NCI-H2196 treated with DMSO at 0.1 percent for 48 hours (cell line): ENCODE results near the gene ZMIZ1.
"Not testable (repeated sequence)": the region's sequence is repeated elsewhere in the genome, so short reads cannot be mapped to it uniquely, and the experiment has no call there.

Experiments used
- DNase-seq: peaks from one replicate; lab custom pipeline; 2025; ENCODE audit not compliant: unreplicated experiment; lab: John Stamatoyannopoulos, UW

The ZMIZ1 gene

DNA sequence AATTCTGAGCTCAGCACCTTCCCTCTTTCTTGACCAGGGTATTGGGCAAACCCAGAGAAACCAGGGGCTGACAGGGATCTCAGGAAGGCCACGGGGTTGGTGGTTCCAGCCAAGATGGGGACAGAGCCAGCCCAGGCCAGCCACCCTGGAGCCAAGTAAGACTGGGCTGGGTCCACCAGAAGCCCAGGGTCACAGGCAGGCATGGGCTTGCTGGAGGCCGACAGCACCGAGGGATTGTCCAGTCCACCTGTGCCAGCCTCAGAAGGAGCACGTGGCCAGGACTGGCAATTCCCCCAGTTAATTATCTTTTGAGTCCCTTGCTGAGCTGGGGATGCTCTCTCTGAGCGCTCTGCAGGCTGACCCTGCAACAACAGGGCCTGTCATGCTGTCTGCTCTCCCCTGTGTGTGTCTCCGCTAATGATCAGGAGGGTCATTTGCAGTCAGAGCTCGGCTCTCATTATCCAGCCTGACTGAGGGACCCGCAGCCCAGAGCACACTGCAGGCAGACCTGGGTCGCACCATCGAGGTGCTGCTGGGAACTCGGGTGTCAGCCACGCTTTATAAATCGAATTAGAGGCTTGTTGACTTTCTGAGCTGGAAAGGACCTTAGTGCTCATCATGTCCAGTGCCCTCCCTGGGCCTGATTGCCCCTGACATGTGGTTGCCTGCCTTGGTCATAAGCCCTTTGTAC is 209.0 kb downstream of the ZMIZ1 start:
- no peak for DNase-seq

GRCh38 chr10:79279047-79279446 is 210.3 kb downstream of the ZMIZ1 start:
- DNase-seq = not testable (repeated sequence)

GRCh38 chr10:79280956-79281355 is 212.2 kb downstream of the ZMIZ1 start:
- no peak for DNase-seq

DNA sequence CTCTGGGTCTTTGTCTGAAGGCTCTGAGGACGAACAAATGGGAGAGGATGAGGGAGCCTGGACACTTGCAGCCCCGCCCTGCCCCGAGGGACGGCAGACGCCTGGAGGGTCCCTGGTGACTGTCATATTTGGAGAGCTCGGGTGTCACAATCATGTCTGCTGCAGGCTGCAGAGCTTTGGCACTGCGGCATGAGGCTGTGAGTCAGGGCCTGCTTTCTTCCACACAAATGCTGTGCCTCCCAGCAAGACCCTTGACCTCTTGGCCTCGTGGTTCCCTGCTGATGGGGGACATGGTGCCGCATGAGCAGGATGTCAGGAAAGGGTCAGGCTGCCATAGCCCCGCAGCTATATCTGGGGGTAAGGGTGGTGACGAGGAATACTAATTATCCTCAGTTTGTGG is 213.6 kb downstream of the ZMIZ1 start:
- no peak for DNase-seq

DNA sequence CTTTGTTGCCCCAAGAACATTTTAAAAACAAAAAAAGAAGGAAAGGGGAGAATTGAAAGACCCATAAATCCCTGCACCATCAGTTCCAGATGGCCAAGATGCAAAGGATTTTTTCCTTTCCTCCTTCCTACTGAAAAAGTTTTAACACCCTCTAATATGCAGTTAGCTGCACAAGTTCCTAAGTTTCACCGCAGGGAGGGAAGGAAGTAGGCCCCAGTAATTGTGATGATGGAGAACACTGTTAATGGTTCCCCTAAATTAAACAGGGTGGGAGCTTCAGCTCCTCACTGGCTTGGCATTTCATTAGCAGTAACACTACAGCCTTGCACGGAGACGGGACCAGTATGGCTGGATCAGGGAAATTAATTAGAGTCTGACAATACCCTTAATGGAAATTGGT is 214.8 kb downstream of the ZMIZ1 start:
- no peak for DNase-seq

GRCh38 chr10:79284158-79284871 is 215.5 kb downstream of the ZMIZ1 start:
- DNase-seq = no peak

GRCh38 chr10:79285315-79286197 is 216.8 kb downstream of the ZMIZ1 start:
- DNase-seq = no peak

DNA sequence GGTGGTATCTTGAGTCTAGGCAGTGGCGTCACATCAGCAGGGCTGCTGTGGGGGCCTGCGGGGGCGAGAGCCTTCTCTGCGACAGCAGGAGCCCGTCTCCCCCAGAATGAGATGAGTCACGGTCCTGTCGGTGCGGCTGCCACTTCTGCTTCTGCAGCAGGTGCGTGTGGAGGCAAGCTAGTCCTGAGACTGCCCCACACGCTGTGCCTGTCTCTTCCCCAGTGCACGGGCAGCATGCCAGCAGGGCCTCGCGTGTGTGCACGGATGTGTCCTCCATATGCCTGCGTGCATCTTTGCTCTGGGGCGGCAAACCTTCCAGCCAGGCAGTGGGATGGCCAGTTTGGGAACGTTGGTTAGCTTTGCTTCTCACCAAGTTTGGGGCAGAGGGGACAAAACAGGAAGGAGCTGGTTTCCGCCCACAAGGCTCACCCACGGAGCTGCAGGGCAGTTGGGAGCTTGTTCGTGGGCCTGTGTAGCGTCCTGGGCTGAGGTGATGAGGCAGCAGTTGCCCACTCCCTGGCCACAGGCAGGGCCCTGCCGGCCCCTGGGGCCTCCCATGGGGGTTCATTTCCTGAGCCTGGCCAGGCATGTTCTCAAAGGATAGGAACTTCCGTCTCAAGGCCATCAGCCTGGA is 217.7 kb downstream of the ZMIZ1 start:
- no peak for DNase-seq

DNA sequence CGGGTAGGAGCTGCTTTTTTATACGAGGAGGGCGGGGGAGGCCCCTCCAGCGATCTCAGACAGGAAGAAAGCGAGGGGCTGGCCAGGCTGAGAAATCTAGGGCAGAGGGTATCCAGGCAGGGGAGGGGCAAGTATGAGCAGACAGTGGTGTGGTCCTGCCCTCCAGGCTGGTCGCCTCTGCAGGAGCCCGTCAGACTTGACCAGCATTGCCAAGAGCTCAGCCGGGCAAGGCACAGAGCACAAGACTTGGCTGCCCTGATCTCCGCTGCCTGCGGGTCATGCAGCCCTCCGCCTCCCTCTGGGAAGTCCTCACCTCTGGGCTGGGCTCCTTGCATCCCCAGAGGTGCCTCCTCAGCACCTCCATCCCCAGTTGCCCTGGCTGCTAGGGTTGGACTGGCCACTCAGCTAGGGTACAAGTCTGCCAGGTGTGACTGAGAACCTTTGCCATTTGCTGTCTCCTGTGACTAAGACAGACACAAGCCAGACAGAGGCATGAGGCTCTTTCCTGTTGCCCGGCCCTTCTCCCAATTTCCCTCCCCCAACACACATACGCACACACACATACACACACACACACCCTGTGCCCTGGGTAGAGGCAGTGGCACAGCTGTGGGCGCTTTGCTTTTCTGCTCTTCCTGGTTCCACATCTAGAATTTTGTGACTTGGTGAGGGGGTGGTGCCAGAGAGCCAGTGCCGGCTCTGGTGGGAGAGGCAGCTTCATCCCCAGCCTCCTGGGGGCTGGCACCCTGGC is 219.4 kb downstream of the ZMIZ1 start:
- DNase-seq = no peak

DNA sequence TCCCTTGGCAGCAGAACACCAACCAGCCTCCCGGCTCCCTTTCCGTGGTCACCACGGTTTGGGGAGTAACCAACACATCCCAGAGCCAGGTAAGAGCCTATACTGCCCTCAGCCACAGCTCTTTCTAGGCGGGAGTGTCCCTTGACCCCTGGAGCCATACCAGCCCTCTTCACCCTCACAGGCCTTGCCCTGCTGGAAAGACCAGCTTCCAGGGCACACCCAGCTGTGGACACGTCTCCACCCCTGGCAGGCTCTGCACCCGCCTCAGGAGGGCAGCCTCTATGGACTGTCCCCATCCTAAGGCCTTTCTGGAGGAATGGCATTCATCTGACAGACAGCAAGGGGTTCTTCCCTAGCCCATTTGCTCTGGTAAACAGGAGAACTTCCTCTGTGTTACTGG is 221.0 kb downstream of the ZMIZ1 start:
- no peak for DNase-seq

DNA sequence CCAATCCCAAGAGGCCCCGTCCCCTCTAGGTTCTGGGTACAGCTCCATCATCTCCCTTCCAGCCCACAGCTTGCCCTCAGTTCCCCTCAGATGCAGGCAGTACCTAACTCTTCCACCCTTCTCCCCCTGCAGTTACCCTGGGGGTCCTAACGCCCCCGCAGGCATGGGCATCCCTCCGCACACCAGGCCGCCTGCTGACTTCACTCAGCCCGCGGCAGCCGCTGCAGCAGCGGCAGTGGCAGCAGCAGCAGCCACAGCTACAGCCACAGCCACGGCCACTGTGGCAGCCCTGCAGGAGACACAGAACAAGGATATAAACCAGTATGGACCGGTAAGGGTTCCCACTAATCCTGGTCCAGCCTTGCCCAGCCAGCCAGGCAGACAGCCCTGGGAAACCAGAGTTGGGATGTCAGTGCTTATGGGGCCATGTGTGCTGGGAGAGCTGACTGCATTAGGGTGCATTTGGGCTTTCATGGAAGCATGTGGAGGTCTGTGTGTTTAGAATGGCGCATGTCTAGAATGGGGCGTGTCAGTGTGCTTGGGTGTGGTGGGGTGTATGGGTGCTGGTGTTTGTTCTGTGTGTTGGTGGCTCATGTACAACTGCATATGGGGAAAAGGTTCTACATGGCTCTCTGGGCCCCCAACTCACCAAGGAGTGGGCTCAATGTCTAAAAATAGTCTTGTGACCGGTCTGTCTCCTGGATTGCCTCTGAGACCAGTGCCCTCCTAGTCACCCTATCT is 223.4 kb downstream of the ZMIZ1 start:
- DNase-seq = no peak

- DNase-seq = no peak
These were observed 224.4 kb downstream of the ZMIZ1 start for GRCh38 chr10:79292891-79293746.

DNA sequence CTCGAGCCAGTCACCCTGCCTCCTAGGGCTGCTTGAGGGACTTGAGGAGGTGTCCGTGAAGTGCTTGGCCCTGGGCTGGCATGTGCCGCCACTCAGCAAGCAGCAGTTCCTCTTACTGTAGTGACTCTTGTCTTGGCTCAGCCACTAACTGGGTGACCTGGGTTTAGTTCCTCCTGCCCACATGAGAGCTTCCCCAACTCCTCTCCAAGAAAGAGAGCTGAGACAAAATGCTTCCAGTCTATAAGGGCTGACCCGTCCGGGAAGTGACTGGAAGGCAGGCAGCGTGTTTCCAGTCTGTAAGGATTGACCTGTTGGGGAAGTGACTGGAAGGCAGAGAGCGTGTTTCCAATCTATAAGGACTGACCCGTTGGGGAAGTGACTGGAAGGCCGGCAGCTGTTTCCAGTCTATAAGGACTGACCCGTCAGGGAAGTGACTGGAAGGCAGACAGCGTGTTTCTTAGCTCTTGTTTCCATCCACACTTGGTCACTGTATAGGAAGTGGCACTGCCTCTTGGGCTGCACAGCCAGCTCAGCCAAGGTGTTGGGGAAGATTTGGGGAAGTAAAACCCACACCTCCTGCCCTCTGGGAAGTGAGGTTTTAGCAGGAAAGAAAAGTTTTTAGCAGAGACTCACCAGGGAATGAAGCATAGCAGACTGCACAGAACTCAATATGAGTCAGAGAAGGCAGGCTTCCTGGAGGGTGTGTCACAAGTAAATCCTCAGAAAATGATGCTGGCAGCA is 225.2 kb downstream of the ZMIZ1 start:
- no peak for DNase-seq

- DNase-seq = no peak
These were observed 226.8 kb downstream of the ZMIZ1 start for GRCh38 chr10:79295563-79295962.

- DNase-seq = no peak
These were observed 227.7 kb downstream of the ZMIZ1 start for GRCh38 chr10:79296431-79296830.

GRCh38 chr10:79298403-79299244 is 229.9 kb downstream of the ZMIZ1 start:
- no peak for DNase-seq
